Ovary (tissue), 10 donors: ENCODE results near the gene TOR1A. TPM values are rescaled to one million over a fixed set of nuclear protein-coding genes. Genes with fewer than 3 reads are reported as not detected.

ENCODE experiments used
- DNase-seq, 5 donors: peaks; one replicate each; pipeline ENCODE4 v3.0.0-alpha.2; 2019 to 2020
- H3K27ac ChIP-seq, 2 donors: fragments of 200-600 bp; one replicate each; pipeline versions ENCODE4 v1.5.1 to v1.8.0; 2019 to 2022
- H3K27me3 ChIP-seq: fragments of 200-600 bp; one replicate; pipeline ENCODE4 v1.8.0; 2022
- H3K36me3 ChIP-seq: fragments of 200-600 bp; sonication (generic); one replicate; pipeline ENCODE4 v1.5.1; 2019
- H3K4me1 ChIP-seq: one replicate; pipeline ENCODE4 v1.8.1; 2013; ENCODE audit warnings: mild to moderate bottlenecking, moderate library complexity; ENCODE audit not compliant: insufficient read depth
- H3K4me3 ChIP-seq: fragments of 200-600 bp; sonication (generic); one replicate; pipeline ENCODE4 v1.5.1; 2017
- H3K9me3 ChIP-seq, 2 donors: fragments of 200-600 bp in 1 of 2; sonication (generic) in 1 of 2; one replicate each; pipeline versions ENCODE4 v1.5.1 to v1.8.1; 2013 to 2019; ENCODE audit warnings: mild to moderate bottlenecking in 1 of 2, moderate library complexity in 1 of 2
- EP300 ChIP-seq: sonication (generic); formaldehyde crosslinking; IDR thresholded peaks from one replicate; pipeline ENCODE4 v1.6.1; 2017; ENCODE audit warnings: antibody characterized with exemption
- POLR2A ChIP-seq: fragments of 450-650 bp; IDR thresholded peaks from one replicate; pipeline ENCODE4 v1.6.1; 2017; ENCODE audit warnings: antibody characterized with exemption, mild to moderate bottlenecking, moderate library complexity
- WGBS, 3 donors: extraction: QIAGEN DNeasy Blood & Tissue Kit in 1 of 3; methylation state at CpG; one replicate each; pipeline versions ENCODE4 v1.1.5 to v1.1.7; 2013 to 2017; 5-methylcytosine and 5-hydroxymethylcytosine counted together
- intact Hi-C, 4 donors: fragments of 100-400 bp; cut with DNase I; formaldehyde crosslinking; loops; one replicate each; pipeline versions ENCODE4 v1.11.0 to v1.15.1; 2022 to 2023
- long read RNA-seq, 3 donors: library from polyadenylated mRNA in 2 of 3; unstranded in 2 of 3; transcript quantifications; one replicate each; pipeline ENCODE4 v2.0.0 and lab custom pipeline, GENCODE V29; 2021 to 2026
- polyA plus RNA-seq, 2 donors: library from polyadenylated mRNA; stranded (reverse); fragments of 200-250 nt in 1 of 2; fragments of 350-450 nt in 1 of 2; fragmentation: Illumina TruSeq in 1 of 2; extraction: RNeasy Lipid Tissue Mini Kit (QIAGEN cat#74804) in 1 of 2; gene quantifications; one replicate each; pipeline ENCODE4 v1.2.3, GENCODE V29; 2013 to 2014
- total RNA-seq, 7 donors: library from RNA; depleted of rRNA in 2 of 7; stranded (reverse); fragments of >200 nt in 2 of 7; fragmentation: NEBNext Ultra II Directional in 3 of 7; extraction: Animal tissue kit (Norgen Biotek cat#: 25700) in 3 of 7; gene quantifications; one replicate each; pipeline versions ENCODE4 v1.1.0 to v1.2.4, GENCODE V29; 2016 to 2023
- TF ChIP-seq, protein P1 (sequence below), 3 donors: fragments of 450-650 bp in 2 of 3; fragments of 200-600 bp in 1 of 3; IDR thresholded peaks; one replicate each; pipeline versions ENCODE4 v1.5.1 to v1.8.0; 2016 to 2022; ENCODE audit warnings: antibody characterized with exemption in 3 of 3, mild to moderate bottlenecking in 1 of 3
- donor health status: DM: no; HTN: no; CAD: no; lungs with moderate emphysema.
- donor health status: DM: no; HTN: no; CAD: no.
- donor health status: Bipolar disorder and iron deficiency.
- donor health status: DM: yes; HTN: yes; CAD: no.
- donor health status: DM: no; HTN: no; CAD: no.
- donor health status: DM: yes; HTN: yes; CAD: no.

The TOR1A gene
- total RNA-seq (10 to 100 TPM; 23.5 to 32.7 (median 27.1) TPM), polyA plus RNA-seq (10 to 100 TPM; 24.9 to 45.6 TPM)
- long read RNA-seq, donor 1, transcript TOR1A-201 (5 exons, 2,076 nt): major isoform, 227 of 239 reads
- long read RNA-seq, donor 1, partial matches to known transcripts: 2 of 239 reads
- long read RNA-seq, donor 1, other reads (novel, unspliced or antisense): 10 of 239 reads
- long read RNA-seq, donor 2, transcript TOR1A-201 (5 exons, 2,076 nt): major isoform, 13 of 14 reads
- long read RNA-seq, donor 2, partial matches to known transcripts: 0 of 14 reads
- long read RNA-seq, donor 2, other reads (novel, unspliced or antisense): 0 of 14 reads
- long read RNA-seq, donor 3, transcript TOR1A-201 (5 exons, 2,076 nt): major isoform, 47 of 49 reads
- long read RNA-seq, donor 3, partial matches to known transcripts: 0 of 49 reads
- long read RNA-seq, donor 3, other reads (novel, unspliced or antisense): 2 of 49 reads

DNA sequence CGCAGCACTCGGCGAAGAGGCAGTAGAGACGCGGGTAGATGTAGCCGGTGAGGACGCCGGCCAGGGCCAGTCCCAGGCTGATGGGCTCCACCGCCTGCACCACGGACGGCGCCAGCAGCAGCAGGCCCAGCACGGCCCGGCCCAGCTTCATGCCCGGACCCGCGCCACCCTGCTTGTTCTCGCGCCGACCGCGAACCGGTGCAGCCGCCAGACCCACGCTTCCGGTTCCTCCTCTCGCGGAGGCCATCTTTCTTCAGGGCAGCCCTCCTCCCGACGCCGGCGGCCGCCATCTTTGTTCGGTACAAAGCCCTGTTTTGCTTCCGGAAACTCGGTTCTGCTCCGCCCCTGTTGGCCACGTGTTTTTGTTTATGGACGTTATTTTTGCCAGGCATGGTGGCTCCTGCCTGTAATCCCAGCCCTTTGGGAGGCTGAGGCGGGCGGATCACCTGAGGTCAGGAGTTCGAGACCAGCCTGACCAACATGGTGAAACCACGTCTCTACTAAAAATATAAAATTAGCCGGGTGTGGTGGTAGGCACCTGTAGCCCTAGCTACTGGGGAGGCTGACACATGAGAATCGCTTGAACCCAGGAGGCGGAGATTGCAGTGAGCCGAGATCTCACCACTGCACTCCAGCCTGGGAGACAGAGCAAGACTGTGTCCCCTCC, at the start of gene TOR1A:
TOR1A (minus strand) TSS at position 202 of the 667 bp plus-strand sequence; CDS start at position 151, 51 bp downstream.
- Histone ChIP-seq H3K36me3 (no peaks in the 10 kb centered on the region), H3K4me1 (peaks cover 4% of the 10 kb centered on the region), H3K9me3 (no peaks in the 10 kb centered on the region), H3K27me3 (no peaks in the 10 kb centered on the region), H3K27ac (peak within 1 kb of the TSS in 1 of 2 donors; percentile 37), H3K4me3 (peak within 1 kb of the TSS; percentile 96)
- intact Hi-C loops: no loop called here
- DNase-seq: peak; percentile 93 to 97 (median 95)
- TF ChIP-seq POLR2A (peak; percentile 24), EP300 (no peak)
- WGBS, 3 donors: 3 to 5% (median 4%) methylated on average over 47 of the region's 47 CpGs

DNA sequence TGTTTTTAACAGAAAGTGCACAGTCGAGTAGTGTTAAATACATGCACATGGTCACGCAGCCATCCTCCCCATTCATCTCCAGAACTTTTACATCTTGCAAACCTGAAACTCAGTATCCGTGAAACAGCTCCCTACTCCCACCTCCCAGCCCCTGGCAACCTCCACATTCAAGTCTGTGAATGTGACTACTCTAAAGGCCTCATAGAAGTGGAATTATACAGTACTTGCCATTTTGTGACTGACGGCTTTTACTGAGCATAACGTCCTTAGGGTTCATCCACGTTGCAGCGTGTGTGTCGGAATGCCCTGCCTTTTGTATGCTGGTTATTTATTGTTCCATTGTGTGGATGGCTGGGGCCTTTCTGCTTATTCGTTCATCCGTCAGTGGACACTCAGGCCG, 47.1 kb upstream of the TOR1A start:
- DNase-seq: no peak
- H3K27me3 ChIP-seq: no peaks in the 10 kb centered on the region
- H3K27ac ChIP-seq: no peak overlapping the region
- H3K9me3 ChIP-seq: no peaks in the 10 kb centered on the region
- H3K36me3 ChIP-seq: no peaks in the 10 kb centered on the region
- intact Hi-C loops: no loop called here
- H3K4me1 ChIP-seq: no peaks in the 10 kb centered on the region
- H3K4me3 ChIP-seq: no peak overlapping the region
- 90 to 92% (median 91%) methylated on average over 10 to 11 of the region's 11 CpGs for WGBS, 3 donors
- TF ChIP-seq, protein P1, sequence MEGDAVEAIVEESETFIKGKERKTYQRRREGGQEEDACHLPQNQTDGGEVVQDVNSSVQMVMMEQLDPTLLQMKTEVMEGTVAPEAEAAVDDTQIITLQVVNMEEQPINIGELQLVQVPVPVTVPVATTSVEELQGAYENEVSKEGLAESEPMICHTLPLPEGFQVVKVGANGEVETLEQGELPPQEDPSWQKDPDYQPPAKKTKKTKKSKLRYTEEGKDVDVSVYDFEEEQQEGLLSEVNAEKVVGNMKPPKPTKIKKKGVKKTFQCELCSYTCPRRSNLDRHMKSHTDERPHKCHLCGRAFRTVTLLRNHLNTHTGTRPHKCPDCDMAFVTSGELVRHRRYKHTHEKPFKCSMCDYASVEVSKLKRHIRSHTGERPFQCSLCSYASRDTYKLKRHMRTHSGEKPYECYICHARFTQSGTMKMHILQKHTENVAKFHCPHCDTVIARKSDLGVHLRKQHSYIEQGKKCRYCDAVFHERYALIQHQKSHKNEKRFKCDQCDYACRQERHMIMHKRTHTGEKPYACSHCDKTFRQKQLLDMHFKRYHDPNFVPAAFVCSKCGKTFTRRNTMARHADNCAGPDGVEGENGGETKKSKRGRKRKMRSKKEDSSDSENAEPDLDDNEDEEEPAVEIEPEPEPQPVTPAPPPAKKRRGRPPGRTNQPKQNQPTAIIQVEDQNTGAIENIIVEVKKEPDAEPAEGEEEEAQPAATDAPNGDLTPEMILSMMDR (IDR thresholded peaks at IDR 0.05): no peak
- TF ChIP-seq POLR2A (no peak), EP300 (no peak)

- intact Hi-C loops: no loop called here
- Histone ChIP-seq H3K4me3 (no peak overlapping the region), H3K9me3 (no peaks in the 10 kb centered on the region), H3K27me3 (no peaks in the 10 kb centered on the region), H3K4me1 (no peaks in the 10 kb centered on the region), H3K27ac (no peak overlapping the region), H3K36me3 (no peaks in the 10 kb centered on the region)
- TF ChIP-seq EP300 (no peak), POLR2A (no peak)
- TF ChIP-seq, protein P1 (IDR thresholded peaks at IDR 0.05): no peak
- 86 to 90% (median 89%) methylated on average over 24 of the region's 24 CpGs for WGBS, 3 donors
- DNase-seq: no peak
Observed at GRCh38 chr9:129869585-129870501, 45.9 kb upstream of the TOR1A start.

DNA sequence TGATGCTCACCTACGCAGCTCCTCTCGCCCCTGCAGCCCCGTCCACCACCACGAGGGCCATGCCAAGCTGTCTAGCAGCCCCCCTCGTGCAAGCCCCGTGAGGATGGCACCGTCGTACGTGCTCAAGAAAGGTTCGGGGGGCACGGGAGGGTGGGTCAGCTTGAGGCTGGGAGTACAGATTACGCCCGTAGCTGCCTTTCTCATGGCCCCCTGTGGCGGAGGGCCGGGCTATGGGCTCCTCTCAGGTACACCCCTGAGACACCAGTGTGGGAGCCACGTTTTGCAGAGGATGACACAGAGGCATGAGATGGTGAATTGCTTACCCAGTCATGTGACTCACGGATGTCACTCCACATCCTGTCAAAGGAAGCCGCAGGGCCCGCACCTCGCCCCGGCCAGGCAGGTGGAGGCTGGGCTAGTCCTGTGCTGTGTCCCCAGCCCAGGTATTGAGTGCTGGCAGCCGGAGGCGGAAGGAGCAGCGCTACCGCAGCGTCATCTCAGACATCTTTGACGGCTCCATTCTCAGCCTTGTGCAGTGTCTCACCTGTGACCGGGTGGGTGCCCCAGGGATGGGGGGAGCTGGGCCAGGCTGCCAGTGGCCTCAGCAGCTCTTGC, 45.0 kb upstream of the TOR1A start:
- Histone ChIP-seq H3K36me3 (no peaks in the 10 kb centered on the region), H3K27me3 (no peaks in the 10 kb centered on the region), H3K9me3 (no peaks in the 10 kb centered on the region), H3K4me3 (no peak overlapping the region), H3K4me1 (no peaks in the 10 kb centered on the region), H3K27ac (no peak overlapping the region)
- no peak for TF ChIP-seq EP300
- TF ChIP-seq, protein P1 (IDR thresholded peaks at IDR 0.05): no peak
- TF ChIP-seq POLR2A: no peak
- DNase-seq: no peak
- WGBS, 3 donors: 85 to 90% (median 89%) methylated on average over 25 to 28 of the region's 28 CpGs
- intact Hi-C loops: no loop called here
